HG03342 (cell line): ENCODE measurements around the gene C14orf119.

ENCODE experiments used
- ATAC-seq: cut with Tn5 transposase; IDR thresholded peaks from one replicate; pipeline ENCODE4 v1.9.1; 2021; ENCODE audit warnings: mild to moderate bottlenecking, moderate library complexity; ENCODE audit not compliant: unreplicated experiment

Gene C14orf119, protein sequence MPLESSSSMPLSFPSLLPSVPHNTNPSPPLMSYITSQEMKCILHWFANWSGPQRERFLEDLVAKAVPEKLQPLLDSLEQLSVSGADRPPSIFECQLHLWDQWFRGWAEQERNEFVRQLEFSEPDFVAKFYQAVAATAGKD

DNA sequence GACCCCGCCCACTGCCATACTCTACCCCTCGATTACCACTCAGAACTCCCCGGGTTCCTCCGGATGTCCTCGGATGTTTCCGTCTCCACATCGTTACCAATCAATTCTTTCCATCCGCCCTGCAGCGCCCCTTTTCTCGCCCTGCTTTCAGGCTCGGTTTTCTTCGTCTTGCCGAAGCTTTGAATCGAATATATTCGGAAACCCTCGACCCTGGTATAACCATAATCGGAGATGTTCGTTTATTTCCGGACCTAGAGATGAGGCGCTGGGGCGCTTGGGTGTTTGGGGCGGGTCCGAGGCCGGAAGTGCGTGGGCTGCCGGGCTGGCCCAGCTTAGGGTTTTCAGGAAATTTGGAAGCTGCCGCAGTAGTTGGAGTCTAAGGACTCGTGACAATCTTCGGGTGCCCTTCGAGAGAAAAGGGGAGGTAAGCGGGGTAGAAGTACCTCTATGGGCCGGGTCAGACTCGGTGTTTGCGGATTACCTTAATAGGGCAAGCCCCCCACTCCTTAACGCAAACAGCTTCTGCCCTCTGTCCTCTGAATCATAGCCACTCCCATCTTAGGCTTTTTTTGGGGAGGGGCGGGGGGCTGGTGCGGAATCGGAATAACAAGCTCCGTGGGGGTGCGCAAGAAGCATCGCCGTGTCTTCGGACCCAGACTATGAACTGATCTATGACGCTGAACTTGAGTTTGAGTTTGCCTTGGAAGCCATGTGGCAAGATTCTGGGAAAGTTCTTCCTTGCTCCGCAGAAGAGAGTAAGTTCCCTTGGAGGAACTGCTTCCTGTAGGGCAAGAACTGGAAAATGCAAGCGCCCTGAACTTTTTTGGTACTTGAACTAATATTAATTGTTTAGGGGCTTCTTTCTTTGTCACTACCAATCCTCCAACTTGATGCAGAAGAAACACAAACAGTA is at the start of gene C14orf119:
Gene C14orf119, plus strand, starts transcription at position 310 of the 913 bp plus-strand sequence. CDS start 2,154 bp downstream, outside the sequence.
- peak; percentile 89 for ATAC-seq

DNA sequence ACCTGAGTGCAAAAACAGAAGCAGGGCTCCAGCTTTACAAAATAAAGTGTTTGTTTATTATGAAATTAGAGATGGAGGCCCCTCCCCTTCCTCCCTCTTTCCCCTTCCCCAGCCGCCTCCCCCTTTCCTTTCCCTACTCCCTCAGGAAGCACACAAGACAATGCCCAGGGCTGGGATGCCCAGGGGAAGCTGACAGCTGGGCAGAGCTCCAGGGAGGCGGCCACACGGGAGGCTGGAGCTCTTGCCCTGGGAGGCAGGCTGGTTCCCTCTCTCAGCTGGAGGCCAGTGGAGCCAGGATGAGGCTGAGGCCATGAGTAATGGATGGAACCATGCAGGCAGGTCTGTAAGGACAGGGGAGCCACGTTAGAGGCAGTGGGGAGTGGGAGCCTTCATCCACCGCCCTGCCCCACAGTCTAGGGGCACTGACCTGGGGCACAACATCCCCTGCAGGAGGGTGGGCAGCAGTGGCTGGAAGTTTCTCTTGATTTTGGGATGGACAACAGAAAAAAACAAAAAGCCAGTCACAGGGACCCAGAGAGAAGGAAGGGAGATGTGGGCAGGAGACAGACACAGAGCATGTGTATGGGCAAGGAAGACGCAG is 48.2 kb upstream of the C14orf119 start:
- ATAC-seq, result no peak

DNA sequence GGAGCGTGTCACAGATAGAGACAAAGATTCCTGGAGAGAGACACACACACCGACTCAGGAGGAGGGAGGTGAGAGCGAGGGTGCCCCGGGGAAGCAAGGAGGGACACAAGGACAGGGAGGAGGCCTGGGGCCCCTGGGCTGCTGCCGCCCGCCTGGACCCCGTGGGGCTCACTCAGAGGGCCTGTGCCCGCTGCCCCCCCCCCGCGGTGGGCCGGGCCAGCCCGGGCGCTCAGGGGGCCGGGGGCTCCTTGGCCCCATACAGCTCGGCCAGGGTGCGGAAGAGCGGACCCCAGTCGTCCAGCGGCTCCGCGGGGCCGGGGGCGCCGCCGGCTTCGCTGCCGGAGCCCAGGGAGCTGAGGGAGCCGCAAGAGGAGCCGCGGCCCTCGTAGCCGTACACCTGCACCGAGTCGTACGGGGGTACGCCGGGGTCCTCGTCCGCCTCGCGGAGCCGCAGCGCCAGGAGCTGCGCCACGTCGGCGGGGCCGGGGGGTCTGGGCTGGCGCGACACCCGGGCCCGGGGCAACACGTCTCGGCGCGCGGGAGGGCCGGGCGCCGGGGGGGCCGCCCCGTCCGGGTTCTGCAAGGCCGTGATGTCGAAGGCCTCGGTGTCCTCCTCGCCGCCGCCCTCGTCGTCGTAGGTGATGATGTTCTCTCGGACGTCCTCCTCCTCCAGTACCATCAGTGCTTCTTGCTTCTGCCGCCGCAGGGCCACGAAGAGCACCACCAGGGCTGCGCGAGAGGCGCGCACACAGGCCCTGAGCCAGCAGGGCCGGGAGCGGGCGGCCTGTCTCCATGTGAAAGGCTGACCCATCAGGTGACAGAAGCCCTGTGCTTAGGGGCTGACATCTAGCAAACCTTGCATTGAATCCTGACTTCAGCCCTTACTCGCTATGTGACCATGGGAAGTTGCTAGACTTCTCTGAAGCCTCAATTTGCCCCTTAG is 47.3 kb upstream of the C14orf119 start:
- no peak for ATAC-seq

DNA sequence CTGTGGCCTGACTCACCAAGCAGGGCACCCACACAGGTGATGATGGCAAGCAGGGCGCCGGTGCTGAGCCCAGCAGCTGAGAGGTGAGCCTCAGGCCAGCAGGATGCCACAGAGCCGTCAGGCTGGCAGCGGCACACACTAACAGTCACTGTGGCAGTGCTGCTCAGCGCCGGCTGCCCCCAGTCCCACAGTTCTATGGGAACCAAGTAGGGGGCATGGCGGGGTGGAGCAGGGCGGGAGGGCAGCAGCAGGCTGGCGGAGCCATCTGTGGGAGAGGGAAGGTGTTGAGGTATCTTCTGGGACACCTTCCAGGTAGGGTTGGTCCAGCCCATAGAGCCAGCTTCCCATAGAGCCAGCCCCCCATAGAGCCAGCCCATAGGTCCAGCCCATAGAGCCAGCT is 46.3 kb upstream of the C14orf119 start:
- ATAC-seq, result no peak

DNA sequence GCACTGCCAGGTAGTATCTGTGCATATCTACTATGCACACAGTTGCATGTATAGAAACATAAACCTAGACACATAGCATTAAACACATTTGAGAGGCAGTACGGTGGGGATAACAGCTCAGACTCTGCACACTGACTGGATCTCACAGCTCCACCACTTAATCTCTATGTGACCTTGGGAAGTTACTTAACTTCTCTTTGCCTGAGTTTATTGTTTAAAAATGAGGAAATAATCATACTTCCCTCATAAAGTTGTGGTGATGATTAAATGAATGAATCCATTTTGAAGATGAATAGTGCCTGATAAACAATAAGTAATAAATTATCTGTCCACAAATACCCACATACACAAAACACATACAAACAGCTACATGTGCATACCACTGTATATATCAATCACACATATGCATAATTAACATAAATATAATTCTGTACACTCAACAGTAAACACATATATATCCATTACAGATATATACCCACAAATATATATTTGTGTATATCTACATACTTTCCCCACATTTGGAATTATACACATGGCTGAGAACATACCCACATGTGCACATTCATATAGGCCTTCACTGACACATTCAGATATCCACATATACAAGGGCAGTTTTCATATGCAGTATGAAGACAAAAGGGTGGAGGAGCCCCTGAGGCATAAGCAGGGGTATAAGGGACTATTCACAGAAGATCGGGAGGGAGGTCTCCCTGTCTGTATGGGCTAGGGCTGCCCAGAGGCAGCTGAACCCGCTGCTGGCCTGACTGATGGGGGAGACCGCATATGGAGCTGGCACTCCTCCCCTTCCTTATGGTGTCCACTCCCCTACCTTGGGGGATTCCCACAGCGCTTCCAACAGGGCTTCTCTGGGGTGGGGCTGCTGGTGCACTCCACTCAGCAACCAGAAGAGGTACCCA is 43.9 kb upstream of the C14orf119 start:
- ATAC-seq, result no peak

DNA sequence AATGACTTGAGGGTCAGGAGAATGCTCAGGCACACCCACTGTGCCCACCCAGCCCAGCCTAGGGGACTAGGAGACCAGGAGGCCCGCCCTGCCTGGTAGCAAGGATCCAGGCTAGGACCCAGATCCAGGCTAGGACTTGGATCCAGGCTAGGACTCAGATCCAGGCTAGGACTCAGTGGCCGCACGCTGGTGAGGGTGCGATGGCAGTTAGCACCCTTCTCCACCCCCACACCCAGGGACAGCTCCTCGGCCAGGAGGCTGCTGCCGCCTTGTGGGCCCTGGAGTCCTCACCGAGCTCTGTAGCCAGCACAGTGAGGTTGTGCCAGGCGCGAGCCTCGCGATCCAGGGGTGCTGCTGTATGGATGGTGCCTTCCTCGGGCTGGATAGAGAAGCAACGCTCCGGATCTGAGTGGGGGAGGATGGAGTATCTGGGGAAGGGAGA is 43.1 kb upstream of the C14orf119 start:
- ATAC-seq, result no peak

DNA sequence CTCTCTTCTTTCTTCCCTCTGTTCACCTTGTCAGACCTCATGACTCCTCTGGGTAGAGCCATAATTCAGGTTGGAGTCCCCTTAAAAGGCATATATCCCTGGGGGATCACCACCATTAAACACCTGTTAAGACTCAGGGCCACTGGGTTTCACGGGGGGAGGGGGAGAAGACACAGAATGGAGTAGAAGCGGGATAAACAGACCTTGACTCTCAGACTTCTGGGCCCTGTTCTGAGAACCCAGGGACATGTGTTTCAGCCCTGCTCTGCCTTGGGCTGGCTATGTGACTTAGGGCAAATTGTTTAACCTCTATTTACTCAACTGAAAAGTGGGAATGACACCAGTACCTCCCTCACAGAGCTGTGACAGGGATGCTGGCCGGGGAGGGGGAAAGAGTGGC is 42.6 kb upstream of the C14orf119 start:
- ATAC-seq, result no peak

DNA sequence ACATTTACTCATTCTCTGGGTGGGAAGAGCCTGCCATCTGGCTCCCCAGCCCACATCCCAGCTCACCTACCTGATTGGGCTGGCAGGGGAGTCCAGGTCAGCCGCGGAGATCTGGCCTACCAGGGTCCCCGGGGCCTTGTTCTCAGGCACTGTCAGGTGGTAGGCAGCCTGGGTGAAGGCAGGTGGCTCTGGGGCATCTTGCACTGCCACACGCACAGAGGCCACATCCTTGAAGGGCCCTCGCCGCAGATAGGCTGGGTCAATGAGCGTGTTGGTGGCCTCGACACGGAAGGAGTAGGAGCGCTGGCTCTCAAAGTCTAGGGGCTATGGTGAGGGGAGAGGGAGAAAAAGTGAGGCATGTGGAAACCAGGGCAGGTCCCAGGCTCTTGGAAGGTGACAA is 41.9 kb upstream of the C14orf119 start:
- ATAC-seq, result no peak

DNA sequence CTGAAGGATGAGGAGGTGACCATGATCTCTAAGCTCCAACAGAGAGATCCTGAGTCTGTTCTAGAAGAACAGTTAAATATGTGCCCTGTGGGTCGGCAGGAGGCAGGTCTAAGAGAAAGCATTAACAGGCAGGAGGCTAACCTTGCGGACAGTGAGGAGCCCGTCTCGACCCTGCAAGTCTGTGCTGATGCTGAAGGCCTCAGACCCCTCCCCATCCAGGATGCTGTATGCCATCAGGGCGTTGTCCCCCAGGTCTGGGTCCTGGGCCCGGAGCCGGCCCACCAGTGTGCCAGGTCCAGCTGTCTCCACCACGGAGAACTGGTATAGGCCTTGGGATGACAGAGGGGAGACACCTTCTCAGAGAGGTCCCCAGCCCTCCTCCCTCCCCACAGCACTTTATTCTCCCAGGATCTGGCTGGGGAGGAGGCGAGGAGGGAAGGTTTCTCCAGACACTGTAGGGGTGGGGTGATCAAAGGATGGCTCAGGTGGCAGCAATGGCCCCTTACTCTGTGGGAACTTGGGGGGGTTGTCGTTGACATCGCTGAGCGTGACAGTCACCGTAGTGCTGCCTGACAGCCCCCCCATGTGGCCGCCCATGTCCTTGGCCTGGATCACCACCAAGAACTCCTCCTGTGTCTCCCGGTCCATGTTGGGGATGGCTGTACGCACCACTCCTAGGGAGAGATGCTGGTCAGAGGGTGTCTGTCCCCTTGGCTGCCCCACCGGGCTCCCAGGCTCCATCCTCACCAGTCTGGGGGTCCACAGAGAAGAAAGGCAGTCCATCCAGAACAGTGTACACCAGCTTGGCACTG is 41.1 kb upstream of the C14orf119 start:
- ATAC-seq, result no peak

DNA sequence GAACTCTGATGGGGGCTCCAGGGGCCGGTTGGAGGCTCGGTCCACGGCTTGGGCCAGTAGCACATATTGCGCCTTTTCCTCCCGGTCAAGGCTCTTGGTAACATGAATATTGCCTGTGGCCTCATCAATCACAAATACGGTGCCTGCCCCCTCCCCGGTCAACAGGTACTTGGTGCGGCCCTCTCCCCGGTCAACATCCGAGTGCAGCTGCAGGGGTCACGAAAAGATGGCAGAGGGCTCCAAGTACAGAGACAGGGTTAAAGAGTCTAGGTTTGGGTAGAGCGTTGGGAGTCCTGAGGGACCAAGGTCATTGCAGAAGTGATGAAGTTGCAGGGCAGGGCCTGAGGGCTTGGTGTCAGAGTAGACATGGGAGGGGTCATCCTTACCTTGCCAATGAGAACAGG is 40.2 kb upstream of the C14orf119 start:
- ATAC-seq, result no peak

DNA sequence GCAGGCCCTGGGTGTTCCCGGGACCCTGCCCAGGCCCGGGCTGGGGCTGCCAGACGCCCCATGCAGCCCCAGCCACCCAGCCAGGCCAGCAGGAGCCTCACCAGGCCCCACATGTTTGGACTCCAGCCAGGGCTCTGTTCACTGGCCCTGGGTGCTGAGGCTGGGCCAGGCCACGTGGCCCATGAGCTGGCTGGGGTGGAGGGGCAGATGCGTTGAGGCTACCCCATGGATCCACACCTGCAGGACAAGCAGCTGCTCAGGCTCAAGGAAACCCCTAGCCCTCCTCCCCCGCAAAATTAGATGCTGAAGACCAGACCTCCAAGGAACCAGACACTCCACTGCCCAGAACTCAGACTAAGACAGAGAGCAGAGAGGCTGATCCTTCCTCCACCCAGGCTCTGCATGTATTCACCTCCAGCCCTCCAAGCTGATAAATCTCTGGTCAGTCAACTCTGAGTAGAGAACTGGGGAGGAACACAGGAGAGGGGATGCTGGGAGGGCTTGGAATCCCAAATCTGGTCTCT is 39.6 kb upstream of the C14orf119 start:
- no peak for ATAC-seq

DNA sequence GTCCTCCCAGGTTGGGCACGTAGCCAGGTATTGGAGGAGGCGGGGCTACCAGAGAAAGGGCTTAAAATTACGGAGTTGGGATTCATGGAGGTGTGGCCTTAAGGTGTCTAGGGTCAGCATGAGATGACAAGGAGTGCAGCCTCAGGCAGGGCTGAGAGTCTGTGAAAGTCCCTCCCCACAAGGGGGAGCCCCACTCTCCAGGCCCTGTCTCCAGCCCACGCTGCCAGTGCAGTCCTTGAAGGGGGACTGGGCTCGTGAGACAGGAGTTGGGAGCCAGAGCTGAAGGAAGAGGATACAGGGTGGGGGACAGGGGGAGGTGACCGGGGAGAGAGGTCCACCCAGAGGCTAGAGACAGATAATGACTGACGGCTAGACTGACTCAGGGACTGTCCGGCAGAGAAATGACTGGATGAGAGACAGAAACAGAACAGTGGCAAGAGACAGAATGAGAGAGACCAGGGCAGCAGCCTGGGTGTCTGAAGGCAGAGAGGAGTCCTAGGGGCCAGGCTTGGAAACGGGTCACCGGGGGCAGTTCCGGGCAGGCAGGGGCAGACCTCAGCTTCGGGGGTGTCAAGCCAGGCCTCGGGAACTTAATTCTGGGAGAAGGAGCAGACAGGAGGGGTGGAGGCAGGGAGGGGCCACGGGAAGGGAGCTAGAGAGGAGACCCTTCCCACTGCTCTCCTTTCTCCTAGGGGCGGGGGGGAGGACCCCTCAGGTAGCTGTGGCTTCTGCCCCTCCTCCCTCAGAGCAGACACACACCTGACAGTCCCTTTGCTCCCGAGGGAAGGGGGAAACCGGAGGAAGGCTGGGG is 39.0 kb upstream of the C14orf119 start:
- ATAC-seq, result peak; percentile 54

DNA sequence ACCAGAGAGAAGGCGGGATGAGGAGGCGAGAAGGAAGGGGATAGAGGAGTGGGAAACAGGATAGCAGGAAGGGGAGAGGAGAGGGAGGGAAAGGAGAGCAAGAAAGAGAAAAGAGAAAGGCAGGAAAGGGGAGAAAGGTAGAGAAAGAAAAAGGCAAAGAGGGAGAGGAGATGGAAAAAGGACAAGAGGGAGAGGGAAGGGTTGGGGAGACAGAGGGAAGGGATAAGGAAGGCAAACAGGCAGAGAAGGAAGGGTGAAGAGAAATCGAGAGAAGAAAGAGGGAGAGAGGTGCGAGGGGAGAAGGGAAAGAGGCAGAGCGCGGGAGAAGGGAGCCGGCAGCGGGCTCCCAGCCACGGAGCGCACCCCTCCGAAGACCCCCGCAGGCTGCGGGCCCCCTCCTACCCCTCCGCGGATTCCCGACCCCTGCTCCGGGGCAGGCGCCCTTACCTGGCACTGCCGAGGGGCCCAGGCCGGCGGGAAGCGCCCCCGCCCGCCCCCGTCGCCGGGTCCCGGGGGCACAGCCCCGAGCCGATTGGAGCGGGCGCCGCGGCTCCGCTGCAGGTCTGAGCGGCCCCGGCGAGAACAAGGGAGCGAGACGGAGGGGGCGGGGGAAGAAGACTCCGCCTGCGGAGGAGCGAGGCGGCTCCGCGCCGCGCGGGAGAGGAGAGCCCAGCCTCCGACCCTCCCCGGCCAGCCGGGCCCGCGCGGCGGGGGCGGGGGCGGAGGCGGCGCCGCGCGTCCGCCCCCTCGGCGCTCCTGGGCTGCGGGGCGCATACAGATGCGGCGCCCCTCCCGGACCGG is 38.1 kb upstream of the C14orf119 start, which contains the start of gene CDH24:
Gene CDH24, minus strand, starts transcription at position 565 of the 801 bp plus-strand sequence. CDS start 1,787 bp downstream, outside the sequence.
- no peak for ATAC-seq

DNA sequence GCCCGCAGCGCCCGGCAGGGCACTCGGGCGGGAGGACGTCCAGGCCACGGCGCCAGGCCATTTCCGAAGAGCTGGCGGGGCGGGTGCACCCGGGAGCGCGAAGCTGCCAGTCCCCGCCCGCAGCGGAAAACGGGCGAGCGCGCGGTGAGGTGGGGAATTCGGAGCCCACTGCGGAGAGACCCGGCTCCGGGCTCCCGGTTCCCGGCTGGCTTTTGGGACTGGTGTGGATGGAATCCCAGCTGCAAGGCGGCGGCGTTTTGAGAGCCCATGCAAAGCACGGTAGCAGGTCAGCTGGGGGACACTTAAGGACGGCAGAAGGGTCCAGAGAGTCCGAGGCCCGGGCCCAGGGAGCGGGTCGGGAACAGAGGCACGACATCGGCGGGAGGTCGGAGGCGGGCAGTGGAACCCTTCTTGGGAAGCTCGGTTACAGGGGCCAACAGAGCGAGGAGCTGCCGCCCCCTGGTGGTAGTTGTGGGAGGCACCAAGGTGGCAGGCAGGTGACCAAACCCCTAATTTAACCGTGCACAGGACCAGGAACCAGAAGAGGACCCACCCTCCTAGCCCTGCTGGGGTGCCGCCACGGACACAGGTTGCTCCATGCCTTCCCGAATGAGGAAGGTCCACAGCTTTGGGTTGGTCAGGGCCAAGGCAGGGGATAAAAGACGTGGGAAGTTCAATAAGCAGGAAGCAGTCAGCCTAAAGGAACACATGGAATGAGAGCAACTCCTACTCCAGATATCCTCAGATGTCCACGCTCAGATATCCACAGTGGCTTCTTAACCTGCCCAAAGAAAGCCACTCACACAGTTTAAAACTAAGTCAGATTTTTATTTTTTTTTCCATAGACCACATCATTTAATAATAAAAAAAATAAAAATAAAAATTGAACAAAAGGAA is 37.3 kb upstream of the C14orf119 start:
- ATAC-seq, result peak; percentile 56

DNA sequence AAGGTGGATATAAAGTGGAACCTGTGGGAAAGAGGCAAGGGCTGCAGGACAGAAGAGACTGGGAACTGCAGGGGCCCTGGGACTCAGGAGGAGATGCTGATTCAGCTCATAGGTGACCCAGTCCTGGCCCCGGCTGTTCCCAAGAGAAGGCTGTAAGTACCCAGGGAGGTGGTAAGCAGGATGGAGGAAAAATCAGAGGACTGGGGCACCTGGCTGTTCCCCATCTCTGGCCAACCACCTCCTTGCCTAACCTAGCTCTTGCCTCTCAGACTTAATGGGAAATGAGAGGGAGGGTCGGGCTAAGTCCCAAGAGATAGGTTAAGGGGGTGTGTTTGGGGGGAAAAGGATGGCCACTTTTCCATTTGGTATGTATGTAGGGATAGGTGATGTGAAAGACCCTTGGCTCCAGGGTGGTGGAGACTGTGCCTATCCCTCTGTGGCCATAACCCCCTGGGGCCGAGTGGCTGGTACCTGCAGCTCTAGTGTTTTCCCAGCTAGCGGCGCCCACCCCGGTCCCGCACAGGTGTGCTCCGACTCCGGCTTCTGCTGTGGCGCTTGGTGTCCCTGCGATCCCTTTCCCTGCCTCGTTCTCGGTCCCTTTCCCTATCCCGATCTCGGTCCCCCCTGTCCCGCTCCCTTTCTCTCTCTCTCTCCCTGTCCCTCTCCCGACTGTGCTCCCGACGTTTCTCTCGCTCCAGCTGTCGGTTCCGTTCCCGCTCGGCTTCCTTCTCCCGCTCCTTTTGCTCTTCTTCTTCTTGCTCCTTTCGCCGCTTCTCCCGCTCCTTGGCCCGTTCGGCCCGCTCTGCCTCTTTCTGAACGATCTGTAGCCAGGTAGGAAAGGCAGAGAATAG is 36.4 kb upstream of the C14orf119 start:
- no peak for ATAC-seq
